HepG2 (cell line): ENCODE results near the gene DUSP21. TPM values are rescaled to one million over a fixed set of nuclear protein-coding genes. Genes with fewer than 3 reads are reported as not detected.

Experiments
- ATAC-seq: fragments of 200-7000 bp; cut with Tn5 transposase; 3 replicates; pipeline ENCODE4 v1.9.1; 2020; ENCODE audit warnings: mild to moderate bottlenecking, moderate library complexity
- BruUV-seq: library from RNA; stranded (reverse); fragments of 400-500 nt; replicated peaks from 2 replicates; lab custom pipeline; 2021; lab: Mats Ljungman, UMichigan
- CTCF ChIA-PET: fragments of 300-600 bp; formaldehyde crosslinking; extraction: SDS; loops from one replicate; lab custom pipeline; 2021; ENCODE audit warnings: low total read pairs, inconsistent platforms, low intra/inter-chr PET ratio; lab: Yijun Ruan, JAX
- POLR2A ChIA-PET: fragments of 350-600 bp; sonication (Branson Sonifier 250); formaldehyde crosslinking; loops from one replicate; lab custom pipeline; 2020; ENCODE audit warnings: antibody characterized with exemption, inconsistent platforms; lab: Yijun Ruan, JAX
- DNase-seq: peaks from one replicate; pipeline ENCODE4 v3.0.0-alpha.2; 2015; ENCODE audit warnings: low spot score
- FAIRE-seq: peaks from 3 replicates; lab custom pipeline; 2011; peaks lifted over from hg19 to GRCh38; lab: Jason Lieb, UNC
- H2AFZ ChIP-seq: one replicate; pipeline ENCODE4 v1.6.1; 2011; ENCODE audit warnings: low read length, inconsistent platforms
- H3K27ac ChIP-seq: fragments of 300-600 bp; 3 replicates; pipeline ENCODE4 v1.8.0; 2011; ENCODE audit warnings: mixed run types, mild to moderate bottlenecking, mixed read lengths, low read length, inconsistent platforms; ENCODE audit not compliant: insufficient read depth; ENCODE audit errors: extremely low read length
- H3K27me3 ChIP-seq, 2 experiments: fragments of 200-600 bp in 1 of 2; 2 replicates in 1 of 2; 3 replicates in 1 of 2; pipeline versions ENCODE4 v1.6.0 to v1.8.0; 2011; ENCODE audit warnings: low read length in 2 of 2, mild to moderate bottlenecking in 2 of 2, moderate library complexity in 2 of 2, inconsistent platforms in 1 of 2; ENCODE audit not compliant: insufficient read depth in 2 of 2, control insufficient read depth in 1 of 2
- H3K36me3 ChIP-seq, 2 experiments: fragments of 200-600 bp in 1 of 2; replicated peaks in 1 of 2; 2 replicates in 1 of 2; 3 replicates in 1 of 2; pipeline versions ENCODE4 v1.5.1 to v1.8.0; 2011; ENCODE audit warnings: low read length in 2 of 2, inconsistent platforms in 1 of 2; ENCODE audit not compliant: insufficient read depth in 2 of 2, control insufficient read depth in 1 of 2
- H3K4me1 ChIP-seq: 2 replicates; pipeline ENCODE4 v1.5.1; 2012; ENCODE audit warnings: low read length, inconsistent platforms; ENCODE audit not compliant: insufficient read depth
- H3K4me2 ChIP-seq: 2 replicates; pipeline ENCODE4 v1.6.0; 2011; ENCODE audit warnings: low read depth, low read length, inconsistent platforms
- H3K4me3 ChIP-seq, 3 experiments: fragments of 200-600 bp in 1 of 3; sonication (generic), shearing (Covaris generic) in 1 of 3; replicated peaks in 1 of 3; 2 replicates each; pipeline ENCODE4 v1.5.1; 2011 to 2016; ENCODE audit warnings: low read length in 3 of 3, inconsistent platforms in 2 of 3, low read depth in 2 of 3, mild to moderate bottlenecking in 2 of 3, control low read depth in 1 of 3, mixed read lengths in 1 of 3; ENCODE audit not compliant: insufficient read depth in 1 of 3
- H3K79me2 ChIP-seq: one replicate; pipeline ENCODE4 v1.6.1; 2011; ENCODE audit warnings: low read length, inconsistent platforms; ENCODE audit not compliant: insufficient read depth
- H3K9ac ChIP-seq: 2 replicates; pipeline ENCODE4 v1.6.0; 2011; ENCODE audit warnings: mild to moderate bottlenecking, low read depth, low read length, inconsistent platforms; ENCODE audit not compliant: insufficient read depth
- H3K9me3 ChIP-seq: 2 replicates; pipeline ENCODE4 v1.5.1; 2012; ENCODE audit warnings: mild to moderate bottlenecking, low read length
- H4K20me1 ChIP-seq: 2 replicates; pipeline ENCODE4 v1.6.0; 2011; ENCODE audit warnings: inconsistent platforms, mild to moderate bottlenecking, low read length, moderate library complexity; ENCODE audit not compliant: insufficient read depth
- ARNTL ChIP-seq: sonication (generic); formaldehyde crosslinking; IDR thresholded peaks from 2 replicates; pipeline ENCODE4 v1.4.0; 2020; ENCODE audit warnings: mild to moderate bottlenecking, missing genetic modification reagents
- BATF2 ChIP-seq: sonication (generic); formaldehyde crosslinking; IDR thresholded peaks from 2 replicates; pipeline ENCODE4 v1.8.0; 2022; ENCODE audit warnings: mild to moderate bottlenecking, missing genetic modification reagents, moderate library complexity
- HNF1A ChIP-seq, 2 experiments: sonication (generic) in 1 of 2; formaldehyde crosslinking in 1 of 2; IDR thresholded peaks; 2 replicates each; pipeline versions ENCODE4 v1.4.0 to v1.6.1; 2016 to 2020; ENCODE audit warnings: borderline replicate concordance in 1 of 2, low read depth in 1 of 2, mild to moderate bottlenecking in 1 of 2, missing genetic modification reagents in 1 of 2
- HNF4G ChIP-seq, 2 experiments: sonication (generic) in 1 of 2; formaldehyde crosslinking in 1 of 2; IDR thresholded peaks; 2 replicates each; pipeline versions ENCODE4 v1.4.0 to v1.6.1; 2011 to 2020; ENCODE audit warnings: borderline replicate concordance in 2 of 2, low read depth in 2 of 2, mild to moderate bottlenecking in 2 of 2, low read length in 1 of 2, missing genetic modification reagents in 1 of 2, moderate library complexity in 1 of 2
- NFYC ChIP-seq: IDR thresholded peaks from 2 replicates; pipeline ENCODE4 v1.6.1; 2016; ENCODE audit warnings: missing genetic modification reagents, missing compliant biosample characterization
- RFX3 ChIP-seq: IDR thresholded peaks from 2 replicates; pipeline ENCODE4 v1.6.1; 2016; ENCODE audit warnings: missing biosample characterization, missing genetic modification reagents
- SNAPC4 ChIP-seq: sonication (generic); formaldehyde crosslinking; IDR thresholded peaks from 2 replicates; pipeline ENCODE4 v1.4.0; 2020; ENCODE audit warnings: mild to moderate bottlenecking, missing genetic modification reagents
- SNRNP70 ChIP-seq: fragments of 200-400 bp; formaldehyde crosslinking; IDR thresholded peaks from 2 replicates; pipeline ENCODE4 v1.6.1; 2017; ENCODE audit warnings: mild to moderate bottlenecking, low read depth, low read length, moderate library complexity
- THAP11 ChIP-seq: IDR thresholded peaks from 2 replicates; pipeline ENCODE4 v1.6.1; 2016; ENCODE audit warnings: missing biosample characterization, missing genetic modification reagents
- ZBTB1 ChIP-seq: sonication (generic); formaldehyde crosslinking; IDR thresholded peaks from 2 replicates; pipeline ENCODE4 v1.4.0; 2020; ENCODE audit warnings: missing genetic modification reagents, borderline replicate concordance
- ZNF30 ChIP-seq: sonication (generic); formaldehyde crosslinking; IDR thresholded peaks from 2 replicates; pipeline ENCODE4 v1.5.0; 2020; ENCODE audit warnings: mild to moderate bottlenecking, missing genetic modification reagents
- ZNF562 ChIP-seq: sonication (generic); formaldehyde crosslinking; IDR thresholded peaks from 2 replicates; pipeline ENCODE4 v1.8.0; 2022; ENCODE audit warnings: missing genetic modification reagents, borderline replicate concordance
- ZNF564 ChIP-seq: sonication (generic); formaldehyde crosslinking; IDR thresholded peaks from 2 replicates; pipeline ENCODE4 v1.8.1; 2023; ENCODE audit warnings: mild to moderate bottlenecking, missing genetic modification reagents
- ZNF589 ChIP-seq: sonication (generic); formaldehyde crosslinking; conservative IDR thresholded peaks from 2 replicates; pipeline ENCODE4 v1.8.0; 2022; ENCODE audit warnings: mild to moderate bottlenecking, moderate library complexity, missing genetic modification reagents
- ZNF644 ChIP-seq: IDR thresholded peaks from 2 replicates; pipeline ENCODE4 v1.6.1; 2016; ENCODE audit warnings: low read depth
- ZNF792 ChIP-seq: IDR thresholded peaks from 2 replicates; pipeline ENCODE4 v1.6.1; 2016
- WGBS: methylation state at CpG from one replicate; pipeline ENCODE4 v1.1.6; 2017; ENCODE audit warnings: low lambda C conversion rate; 5-methylcytosine and 5-hydroxymethylcytosine counted together
- in situ Hi-C: cut with HindIII; loops from 2 replicates; pipeline ENCODE4 v1.10.0; 2017; ENCODE audit warnings: low pct_unique_long_range_greater_than_20kb; ENCODE audit not compliant: extremely low pct_ligation_motif_present
- intact Hi-C: fragments of 100-400 bp; cut with micrococcal nuclease; formaldehyde crosslinking; loops from one replicate; pipeline ENCODE4 v1.10.0; 2022; ENCODE audit not compliant: unreplicated experiment
- polyA plus RNA-seq, 8 experiments: library from polyadenylated mRNA; depleted of rRNA in 3 of 8; stranded (reverse) in 7 of 8; unstranded in 1 of 8; fragments of >200 nt; fragmentation: Illumina TruSeq in 4 of 8; extraction: Trizol in 4 of 8; gene quantifications; 2 replicates each; pipeline versions ENCODE4 v1.2.1 to v1.2.3, GENCODE V29; 2011 to 2016; ENCODE audit warnings: low read depth in 4 of 8, missing spikeins in 1 of 8, mixed read lengths in 1 of 8; ENCODE audit not compliant: insufficient read depth in 1 of 8
- total RNA-seq, 5 experiments: library from RNA; depleted of rRNA; stranded (reverse); fragments of >200 nt; fragmentation: Illumina TruSeq; extraction: Trizol; gene quantifications; 2 replicates each; pipeline ENCODE4 v1.2.3, GENCODE V29; 2016; ENCODE audit warnings: low read depth in 1 of 5

Gene DUSP21
- total and polyA plus RNA-seq, 2 of the 13 experiments (the other 11 are each of a cell fraction or from before 2014, with no cell fraction given) = not detected

DNA sequence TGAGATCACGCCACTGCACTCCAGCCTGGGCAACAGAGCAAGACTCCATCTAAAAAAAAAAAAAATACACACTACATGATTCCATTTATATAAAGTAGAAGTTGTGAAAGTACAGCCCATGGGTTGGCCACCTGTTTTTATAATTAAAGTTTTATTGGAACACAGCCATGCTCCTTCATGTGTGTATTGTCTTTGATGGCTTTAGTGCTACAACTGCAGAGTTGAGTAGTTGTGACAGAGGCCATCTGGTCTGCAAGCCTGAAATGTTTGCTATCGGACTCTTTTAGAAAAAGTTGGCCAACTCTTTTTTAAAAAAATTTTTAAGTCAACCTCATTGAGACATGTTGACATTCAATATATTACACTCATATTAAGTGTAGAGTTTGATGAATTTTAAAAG is 41.2 kb upstream of the DUSP21 start:
- ATAC-seq (no peak), DNase-seq (no peak), FAIRE-seq (no peak)
- 55% methylated on average over 2 of the region's 2 CpGs for WGBS
- no peak overlapping the region for H3K4me2 ChIP-seq
- no peak overlapping the region for H3K27ac ChIP-seq
- intact Hi-C loops (no loop called here), in situ Hi-C loops (no loop called here)
- H3K27me3 ChIP-seq = no peaks in the 10 kb centered on the region
- CTCF ChIA-PET = no interaction called here
- no peak overlapping the region for H3K4me3 ChIP-seq
- BruUV-seq = no TSS peak
- H2AFZ ChIP-seq = no peak overlapping the region
- H4K20me1 ChIP-seq = no peaks in the 10 kb centered on the region
- H3K9me3 ChIP-seq = no peaks in the 10 kb centered on the region
- H3K4me1 ChIP-seq = no peaks in the 10 kb centered on the region
- POLR2A ChIA-PET = no interaction called here
- no peaks in the 10 kb centered on the region for H3K79me2 ChIP-seq
- no peak for TF ChIP-seq ARNTL (CRISPR knock-in tag)
- TF ChIP-seq ZNF589 (CRISPR knock-in tag) = no peak
- TF ChIP-seq SNRNP70 = no peak
- no peak for TF ChIP-seq HNF4G (IDR thresholded peaks at IDR 0.05; ENCODE audit: borderline replicate concordance, low read depth, low read length)
- no peak for TF ChIP-seq HNF4G (CRISPR knock-in tag; IDR thresholded peaks at IDR 0.05; ENCODE audit: borderline replicate concordance, low read depth)
- no peak for TF ChIP-seq ZBTB1
- no peak for TF ChIP-seq ZNF564 (CRISPR knock-in tag)
- no peak for TF ChIP-seq THAP11 (CRISPR knock-in tag)
- TF ChIP-seq SNAPC4 (CRISPR knock-in tag) = no peak
- no peak for TF ChIP-seq ZNF644 (CRISPR knock-in tag)
- no peak for TF ChIP-seq BATF2 (CRISPR knock-in tag)
- TF ChIP-seq ZNF30 = no peak
- TF ChIP-seq HNF1A (IDR thresholded peaks at IDR 0.05; ENCODE audit: low read depth) = no peak
- TF ChIP-seq HNF1A (CRISPR knock-in tag; IDR thresholded peaks at IDR 0.05; ENCODE audit: borderline replicate concordance) = no peak
- no peak for TF ChIP-seq ZNF792 (CRISPR knock-in tag)
- no peak for TF ChIP-seq RFX3
- TF ChIP-seq ZNF562 = no peak
- no peak for TF ChIP-seq NFYC (CRISPR knock-in tag)
- no peak overlapping the region for H3K9ac ChIP-seq
- H3K36me3 ChIP-seq = no peaks in the 10 kb centered on the region
